ENCODE results near the gene YJEFN3.

Gene YJEFN3

GRCh38 chr19:19553670-19554069 lies 25.0 kb downstream of the YJEFN3 start:
- DNase-seq (ENCODE audit: low read depth in 2 of 2): no peak

- DNase-seq (ENCODE audit: low read depth in 2 of 2): peak in 1 of 2 donors; percentile 25
These were observed 25.6 kb downstream of the YJEFN3 start for GRCh38 chr19:19554074-19555023.

- DNase-seq (ENCODE audit: low read depth in 2 of 2): no peak
These were observed 29.3 kb downstream of the YJEFN3 start for GRCh38 chr19:19558055-19558454.

GRCh38 chr19:19558636-19559035 lies 29.9 kb downstream of the YJEFN3 start:
- no peak for DNase-seq (ENCODE audit: low read depth in 2 of 2)

- no peak for DNase-seq (ENCODE audit: low read depth in 2 of 2)
These were observed 31.2 kb downstream of the YJEFN3 start for GRCh38 chr19:19559931-19560330.

GRCh38 chr19:19561946-19562664 lies 33.4 kb downstream of the YJEFN3 start:
- DNase-seq (ENCODE audit: low read depth in 2 of 2): no peak

GRCh38 chr19:19562665-19563347 lies 34.1 kb downstream of the YJEFN3 start:
- DNase-seq (ENCODE audit: low read depth in 2 of 2): peak; percentile 20 to 25

- DNase-seq (ENCODE audit: low read depth in 2 of 2): no peak
These were observed 34.7 kb downstream of the YJEFN3 start for GRCh38 chr19:19563348-19563848.

GRCh38 chr19:19566306-19566705 lies 37.6 kb downstream of the YJEFN3 start:
- DNase-seq (ENCODE audit: low read depth in 2 of 2): no peak

- no peak for DNase-seq (ENCODE audit: low read depth in 2 of 2)
These were observed 38.7 kb downstream of the YJEFN3 start for GRCh38 chr19:19567391-19567790.

GRCh38 chr19:19568802-19569756 lies 40.4 kb downstream of the YJEFN3 start:
- no peak for DNase-seq (ENCODE audit: low read depth in 2 of 2)

- no peak for DNase-seq (ENCODE audit: low read depth in 2 of 2)
These were observed 41.9 kb downstream of the YJEFN3 start for GRCh38 chr19:19570571-19570970.

GRCh38 chr19:19571071-19571786 lies 42.5 kb downstream of the YJEFN3 start:
- no peak for DNase-seq (ENCODE audit: low read depth in 2 of 2)

- DNase-seq (ENCODE audit: low read depth in 2 of 2): no peak
These were observed 46.7 kb downstream of the YJEFN3 start for GRCh38 chr19:19575411-19575810.

GRCh38 chr19:19578252-19578651 lies 49.5 kb downstream of the YJEFN3 start:
- DNase-seq (ENCODE audit: low read depth in 2 of 2): no peak

- no peak for DNase-seq (ENCODE audit: low read depth in 2 of 2)
These were observed 51.0 kb downstream of the YJEFN3 start for GRCh38 chr19:19579533-19580361.

GRCh38 chr19:19580418-19580817 lies 51.7 kb downstream of the YJEFN3 start:
- DNase-seq (ENCODE audit: low read depth in 2 of 2): no peak

GRCh38 chr19:19581391-19581790 lies 52.7 kb downstream of the YJEFN3 start:
- no peak for DNase-seq (ENCODE audit: low read depth in 2 of 2)

GRCh38 chr19:19582471-19582870 lies 53.8 kb downstream of the YJEFN3 start:
- DNase-seq (ENCODE audit: low read depth in 2 of 2): no peak
